Gastroesophageal sphincter (tissue), 4 donors: ENCODE data around the gene IL1RAPL1. TPM values are rescaled to one million over a fixed set of nuclear protein-coding genes. Genes with fewer than 3 reads are reported as not detected.

ENCODE experiments used
- ATAC-seq: fragments of 150-250 bp; one replicate; pipeline ENCODE4 v1.9.1; 2016; ENCODE audit warnings: mild to moderate bottlenecking, moderate library complexity
- H3K27ac ChIP-seq, 4 donors: fragments of 200-600 bp; sonication (generic) in 3 of 4; 1 replicate in 3 of 4; 2 replicates in 1 of 4; pipeline ENCODE4 v1.5.1; 2016 to 2019
- H3K27me3 ChIP-seq: fragments of 200-600 bp; sonication (generic); one replicate; pipeline ENCODE4 v1.5.1; 2019
- H3K36me3 ChIP-seq, 2 donors: fragments of 200-600 bp; sonication (generic); one replicate each; pipeline ENCODE4 v1.5.1; 2019; ENCODE audit warnings: control low read depth in 1 of 2
- H3K4me1 ChIP-seq, 3 donors: fragments of 200-600 bp; sonication (generic); 1 replicate in 2 of 3; 2 replicates in 1 of 3; pipeline ENCODE4 v1.5.1; 2016 to 2019; ENCODE audit warnings: control low read depth in 2 of 3
- H3K4me3 ChIP-seq, 2 donors: fragments of 200-600 bp; sonication (generic); one replicate each; pipeline ENCODE4 v1.5.1; 2019; ENCODE audit warnings: mild to moderate bottlenecking in 1 of 2, moderate library complexity in 1 of 2
- H3K9me3 ChIP-seq, 3 donors: fragments of 200-600 bp; sonication (generic); one replicate each; pipeline ENCODE4 v1.5.1; 2017 to 2019; ENCODE audit warnings: control low read depth in 2 of 3
- CTCF ChIP-seq, 4 experiments: fragments of 200-600 bp in 2 of 4; fragments of 450-650 bp in 2 of 4; sonication (generic) in 1 of 4; IDR thresholded peaks; one replicate each; pipeline ENCODE4 v1.5.1; 2017 to 2019; ENCODE audit warnings: antibody characterized with exemption in 4 of 4, mild to moderate bottlenecking in 2 of 4, moderate library complexity in 2 of 4
- EP300 ChIP-seq: sonication (generic); formaldehyde crosslinking; IDR thresholded peaks from one replicate; pipeline ENCODE4 v1.6.1; 2017; ENCODE audit warnings: antibody characterized with exemption, mild to moderate bottlenecking
- POLR2A ChIP-seq, 2 donors: fragments of 450-650 bp; IDR thresholded peaks; one replicate each; pipeline ENCODE4 v1.6.1; 2017; ENCODE audit warnings: antibody characterized with exemption in 2 of 2, mild to moderate bottlenecking in 2 of 2, moderate library complexity in 1 of 2
- POLR2AphosphoS5 ChIP-seq: sonication (generic); formaldehyde crosslinking; IDR thresholded peaks from one replicate; pipeline ENCODE4 v1.6.1; 2017; ENCODE audit warnings: antibody characterized with exemption
- WGBS, 2 donors: methylation state at CpG; one replicate each; pipeline ENCODE4 v1.1.5; 2018; ENCODE audit warnings: low coverage in 1 of 2; 5-methylcytosine and 5-hydroxymethylcytosine counted together
- total RNA-seq, 4 donors: library from RNA; depleted of rRNA; stranded (reverse); fragments of >200 nt; gene quantifications; one replicate each; pipeline ENCODE4 v1.1.0, GENCODE V29; 2016

IL1RAPL1 gene
- total RNA-seq, 4 donors from 2014 or later: 0.27 to 1.6 (median 0.44) TPM

GRCh38 chrX:28613558-28613957 is 26.3 kb downstream of the IL1RAPL1 start:
- Histone ChIP-seq H3K27ac (no peak overlapping the region), H3K36me3 (no peaks in the 10 kb centered on the region), H3K4me3 (no peak overlapping the region), H3K4me1 (peaks cover 0 to 6% (median 0%) of the 10 kb centered on the region in 3 donors), H3K9me3 (no peaks in the 10 kb centered on the region), H3K27me3 (no peaks in the 10 kb centered on the region)
- 20% methylated on average over 1 of the region's 1 CpG; no CpG with 5 or more reads in 1 of the 2 donors for WGBS, 2 donors
- ATAC-seq: no peak
- TF ChIP-seq CTCF (IDR thresholded peaks at IDR 0.05): no peak
- no peak for TF ChIP-seq POLR2AphosphoS5
- no peak for TF ChIP-seq POLR2A (IDR thresholded peaks at IDR 0.05)
- TF ChIP-seq EP300: no peak

DNA sequence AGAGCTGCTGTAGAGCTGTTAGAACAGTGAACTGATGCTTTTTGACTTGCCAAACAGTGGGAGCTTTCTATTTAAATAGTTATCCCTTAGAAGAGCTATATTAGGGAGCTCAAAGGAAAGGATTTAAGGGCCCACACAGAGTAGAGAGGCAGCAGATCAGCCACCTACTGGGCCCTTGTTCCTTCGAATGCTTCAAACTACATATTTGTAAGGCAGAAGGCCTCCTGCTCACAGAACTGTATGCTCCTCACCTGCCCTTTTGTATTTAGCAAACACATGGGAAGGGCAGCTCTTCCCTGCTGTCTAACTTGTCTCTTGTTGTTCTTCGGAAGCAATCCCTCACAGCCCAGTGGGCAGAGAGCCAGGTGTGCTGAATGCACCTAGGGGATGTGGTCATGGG is 38.0 kb downstream of the IL1RAPL1 start:
- Histone ChIP-seq H3K9me3 (no peaks in the 10 kb centered on the region), H3K27me3 (no peaks in the 10 kb centered on the region), H3K4me1 (no peaks in the 10 kb centered on the region), H3K36me3 (no peaks in the 10 kb centered on the region), H3K4me3 (no peak overlapping the region), H3K27ac (no peak overlapping the region)
- 50% methylated on average over 1 of the region's 2 CpGs; no CpG with 5 or more reads in 1 of the 2 donors for WGBS, 2 donors
- no peak for ATAC-seq
- no peak for TF ChIP-seq CTCF (IDR thresholded peaks at IDR 0.05)
- TF ChIP-seq EP300: no peak
- TF ChIP-seq POLR2A (IDR thresholded peaks at IDR 0.05): no peak
- no peak for TF ChIP-seq POLR2AphosphoS5

DNA sequence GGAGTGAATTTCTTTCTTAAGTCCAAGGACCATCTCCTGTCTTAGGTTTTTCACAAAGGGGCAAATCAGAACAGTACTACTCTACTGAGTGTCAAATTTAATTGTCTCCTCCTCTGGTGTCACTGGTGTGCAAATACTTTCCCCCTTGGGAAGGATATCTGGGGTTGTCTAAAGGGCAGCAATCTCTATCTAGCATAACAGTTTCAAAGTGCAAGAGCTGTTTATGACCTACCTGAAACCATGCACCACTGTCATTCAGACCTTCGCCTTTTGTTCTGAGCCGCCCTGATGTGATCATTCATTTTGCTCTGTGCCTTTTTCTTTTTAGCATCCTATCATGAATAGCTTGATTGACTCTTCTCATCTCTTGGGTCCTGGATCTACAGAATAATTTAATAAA is 39.3 kb downstream of the IL1RAPL1 start:
- H3K27me3 ChIP-seq: no peaks in the 10 kb centered on the region
- no peak for ATAC-seq
- H3K9me3 ChIP-seq: no peaks in the 10 kb centered on the region
- H3K27ac ChIP-seq: no peak overlapping the region
- no peak overlapping the region for H3K4me3 ChIP-seq
- no peaks in the 10 kb centered on the region for H3K4me1 ChIP-seq
- 86 to 94% methylated on average over 2 of the region's 2 CpGs for WGBS, 2 donors
- no peak for TF ChIP-seq CTCF (IDR thresholded peaks at IDR 0.05)
- TF ChIP-seq POLR2A (IDR thresholded peaks at IDR 0.05): no peak
- TF ChIP-seq POLR2AphosphoS5: no peak
- TF ChIP-seq EP300: no peak
- H3K36me3 ChIP-seq: no peaks in the 10 kb centered on the region

- Histone ChIP-seq H3K4me1 (no peaks in the 10 kb centered on the region), H3K27ac (no peak overlapping the region), H3K27me3 (no peaks in the 10 kb centered on the region), H3K36me3 (no peaks in the 10 kb centered on the region), H3K4me3 (no peak overlapping the region), H3K9me3 (no peaks in the 10 kb centered on the region)
- no peak for TF ChIP-seq CTCF (IDR thresholded peaks at IDR 0.05)
- TF ChIP-seq POLR2A (IDR thresholded peaks at IDR 0.05): no peak
- no peak for TF ChIP-seq EP300
- no peak for TF ChIP-seq POLR2AphosphoS5
- ATAC-seq: no peak
Observed at GRCh38 chrX:28628120-28628519, 40.9 kb downstream of the IL1RAPL1 start.

DNA sequence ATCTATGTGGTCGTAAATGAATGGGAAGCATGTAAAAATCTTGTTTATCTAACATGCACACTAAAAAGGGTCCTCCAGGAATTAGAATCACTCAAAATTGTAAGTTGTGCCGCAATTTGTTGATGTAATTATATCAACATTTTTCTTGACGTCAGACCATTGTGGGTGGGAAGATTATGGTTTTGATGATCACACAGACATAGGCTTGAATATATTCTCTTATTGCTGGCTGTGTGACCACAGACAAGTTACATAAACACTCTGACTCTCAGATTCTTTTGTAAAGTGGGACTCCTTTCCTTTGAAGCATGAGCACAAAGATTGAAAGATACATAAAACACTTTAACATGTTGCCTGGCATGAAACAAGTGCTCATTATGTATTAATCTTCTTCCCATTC is 51.5 kb downstream of the IL1RAPL1 start:
- no peaks in the 10 kb centered on the region for H3K9me3 ChIP-seq
- no peaks in the 10 kb centered on the region for H3K36me3 ChIP-seq
- H3K4me3 ChIP-seq: no peak overlapping the region
- H3K27me3 ChIP-seq: no peaks in the 10 kb centered on the region
- no peak for ATAC-seq
- 62 to 71% methylated on average over 3 of the region's 3 CpGs for WGBS, 2 donors
- no peaks in the 10 kb centered on the region for H3K4me1 ChIP-seq
- H3K27ac ChIP-seq: no peak overlapping the region
- TF ChIP-seq EP300: no peak
- no peak for TF ChIP-seq CTCF (IDR thresholded peaks at IDR 0.05)
- no peak for TF ChIP-seq POLR2AphosphoS5
- no peak for TF ChIP-seq POLR2A (IDR thresholded peaks at IDR 0.05)
